ENCODE data around the gene C2orf68.

C2orf68 gene

GRCh38 chr2:85591563-85591962 is 20.3 kb downstream of the C2orf68 start:
- TF ChIP-seq, protein P1, sequence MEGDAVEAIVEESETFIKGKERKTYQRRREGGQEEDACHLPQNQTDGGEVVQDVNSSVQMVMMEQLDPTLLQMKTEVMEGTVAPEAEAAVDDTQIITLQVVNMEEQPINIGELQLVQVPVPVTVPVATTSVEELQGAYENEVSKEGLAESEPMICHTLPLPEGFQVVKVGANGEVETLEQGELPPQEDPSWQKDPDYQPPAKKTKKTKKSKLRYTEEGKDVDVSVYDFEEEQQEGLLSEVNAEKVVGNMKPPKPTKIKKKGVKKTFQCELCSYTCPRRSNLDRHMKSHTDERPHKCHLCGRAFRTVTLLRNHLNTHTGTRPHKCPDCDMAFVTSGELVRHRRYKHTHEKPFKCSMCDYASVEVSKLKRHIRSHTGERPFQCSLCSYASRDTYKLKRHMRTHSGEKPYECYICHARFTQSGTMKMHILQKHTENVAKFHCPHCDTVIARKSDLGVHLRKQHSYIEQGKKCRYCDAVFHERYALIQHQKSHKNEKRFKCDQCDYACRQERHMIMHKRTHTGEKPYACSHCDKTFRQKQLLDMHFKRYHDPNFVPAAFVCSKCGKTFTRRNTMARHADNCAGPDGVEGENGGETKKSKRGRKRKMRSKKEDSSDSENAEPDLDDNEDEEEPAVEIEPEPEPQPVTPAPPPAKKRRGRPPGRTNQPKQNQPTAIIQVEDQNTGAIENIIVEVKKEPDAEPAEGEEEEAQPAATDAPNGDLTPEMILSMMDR (IDR thresholded peaks at IDR 0.05) = no peak

- TF ChIP-seq, protein P1 (IDR thresholded peaks at IDR 0.05) = no peak
These were observed 20.9 kb downstream of the C2orf68 start for GRCh38 chr2:85590950-85591349.

DNA sequence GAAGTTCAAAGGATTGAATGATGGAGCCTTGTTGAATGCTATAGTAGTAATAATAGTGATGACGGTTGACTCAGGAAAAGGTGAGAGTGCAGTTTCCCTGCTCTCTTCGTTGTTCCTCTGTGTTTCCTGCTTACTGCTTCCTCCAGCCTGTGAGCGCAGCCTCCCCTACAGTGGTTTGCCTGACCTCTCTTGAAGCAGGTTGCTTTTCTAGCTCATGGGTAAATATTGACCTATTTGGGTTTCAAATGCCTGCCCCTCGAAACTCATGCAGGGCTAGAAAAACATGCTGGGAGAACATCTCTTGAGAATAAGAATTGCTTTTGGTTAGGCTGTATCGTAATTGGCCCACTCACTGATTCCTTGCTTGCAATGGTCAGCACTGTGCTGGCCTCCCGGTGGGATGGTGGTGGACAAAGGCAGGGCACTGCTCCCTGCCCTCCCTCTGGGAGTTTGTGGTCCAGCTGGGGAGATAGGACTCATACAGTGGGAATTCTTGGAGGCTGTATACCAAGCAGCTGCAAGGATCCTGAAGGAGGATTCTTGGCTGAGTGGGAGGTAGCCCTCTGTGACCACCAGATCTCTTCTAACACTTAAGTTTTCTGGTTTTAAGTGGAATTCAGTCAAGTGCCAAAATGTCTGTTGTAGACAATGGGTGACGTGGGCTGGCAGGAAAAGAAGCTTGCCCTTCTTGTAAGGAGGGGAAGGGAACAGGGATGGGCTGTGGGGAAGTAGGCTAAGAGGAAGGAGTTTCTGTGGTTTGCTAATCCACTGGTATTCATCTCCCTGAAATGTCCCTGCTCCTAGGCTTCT is 21.7 kb downstream of the C2orf68 start:
- TF ChIP-seq, protein P1 (IDR thresholded peaks at IDR 0.05) = no peak

DNA sequence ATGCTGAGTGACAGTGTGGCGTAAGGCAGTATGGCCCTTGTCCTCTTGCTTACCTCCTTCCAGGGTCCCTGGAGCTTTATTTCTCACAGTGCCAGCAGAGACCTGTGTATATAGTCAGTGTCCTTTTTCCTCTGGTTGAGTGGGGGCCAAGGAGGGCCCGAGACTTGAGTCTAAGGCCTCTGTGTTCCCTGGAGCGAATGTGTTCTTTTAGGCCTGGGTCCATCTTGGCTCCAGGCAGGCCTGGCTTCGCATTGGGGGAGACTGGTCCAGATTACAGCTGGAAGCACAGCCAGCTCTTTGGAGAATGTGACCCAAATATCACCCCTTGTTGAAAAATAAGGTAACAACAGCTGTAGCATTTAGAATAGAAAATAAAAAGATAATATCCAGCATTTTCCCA is 22.7 kb downstream of the C2orf68 start:
- TF ChIP-seq, protein P1 (IDR thresholded peaks at IDR 0.05) = no peak

DNA sequence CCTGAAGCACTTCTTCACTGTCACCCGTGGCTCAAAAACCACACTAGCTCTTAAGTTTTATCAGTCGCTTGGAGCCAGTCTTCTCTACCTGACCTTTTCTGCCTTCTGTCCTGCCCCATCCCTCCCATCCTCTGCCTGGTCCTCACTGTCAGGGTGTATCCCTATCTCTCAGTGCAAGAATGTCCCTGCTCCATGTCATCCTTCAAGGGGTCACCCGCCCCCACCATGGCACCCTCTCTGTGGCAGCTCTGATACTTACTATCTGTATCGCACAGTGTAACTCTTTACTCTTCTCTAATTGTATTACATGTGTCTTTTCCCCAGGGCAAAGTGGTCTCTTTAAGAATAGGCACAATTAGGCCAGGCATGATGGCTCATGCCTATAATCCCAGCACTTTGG is 23.2 kb downstream of the C2orf68 start:
- TF ChIP-seq, protein P1 (IDR thresholded peaks at IDR 0.05) = no peak

DNA sequence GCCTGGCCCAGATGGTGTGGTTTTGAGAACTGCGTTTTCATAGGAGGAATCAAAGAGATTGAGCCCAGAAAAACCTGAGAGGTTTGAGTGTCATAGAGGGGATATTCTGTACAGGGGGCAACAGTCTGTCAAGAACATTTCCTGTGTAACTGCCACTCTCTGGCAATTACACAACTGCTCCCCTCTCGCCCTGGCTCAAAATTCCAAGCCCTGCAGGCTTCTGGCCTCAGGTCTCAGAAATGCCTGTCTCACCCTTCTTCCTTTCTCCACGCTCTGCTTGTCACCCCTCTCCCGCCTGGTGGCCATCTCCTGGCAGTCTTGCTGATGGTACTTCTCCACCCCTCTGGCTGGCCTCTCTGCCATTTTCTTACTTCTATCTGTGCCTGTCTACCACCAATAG is 23.6 kb downstream of the C2orf68 start:
- TF ChIP-seq, protein P1 (IDR thresholded peaks at IDR 0.05) = no peak

GRCh38 chr2:85585781-85586105 is 26.1 kb downstream of the C2orf68 start:
- TF ChIP-seq, protein P1 (IDR thresholded peaks at IDR 0.05) = no peak

Data from LNCAP (cell line).